HepG2 (cell line): ENCODE data around the gene RNF135.
"Not testable (repeated sequence)": the region's sequence is repeated elsewhere in the genome, so short reads cannot be mapped to it uniquely, and the experiment has no call there.

Experiments
- CREBL2 ChIP-seq: sonication (generic); formaldehyde crosslinking; IDR thresholded peaks from 2 replicates; pipeline ENCODE4 v1.8.1; 2023; ENCODE audit warnings: missing genetic modification reagents, mild to moderate bottlenecking, borderline replicate concordance
- CTCF ChIP-seq: sonication (generic); formaldehyde crosslinking; IDR thresholded peaks from 2 replicates; pipeline ENCODE4 v1.5.0; 2020; ENCODE audit warnings: mild to moderate bottlenecking, missing genetic modification reagents, moderate library complexity
- DPF2 ChIP-seq: sonication (generic); formaldehyde crosslinking; IDR thresholded peaks from 2 replicates; pipeline ENCODE4 v1.4.0; 2020; ENCODE audit warnings: mild to moderate bottlenecking, low read depth, missing genetic modification reagents, borderline replicate concordance
- EP300 ChIP-seq, 3 experiments: sonication (generic) in 1 of 3; formaldehyde crosslinking in 1 of 3; IDR thresholded peaks; 2 replicates each; pipeline versions ENCODE4 v1.5.1 to v1.6.1; 2011 to 2020; ENCODE audit warnings: low read depth in 2 of 3, low read length in 2 of 3, borderline replicate concordance in 1 of 3, improper control_type of control experiment in 1 of 3, mild to moderate bottlenecking in 1 of 3, missing genetic modification reagents in 1 of 3, moderate library complexity in 1 of 3
- HOXA7 ChIP-seq: sonication (generic); formaldehyde crosslinking; IDR thresholded peaks from 2 replicates; pipeline ENCODE4 v1.8.1; 2022; ENCODE audit warnings: mild to moderate bottlenecking, missing genetic modification reagents, moderate library complexity
- JUN ChIP-seq: sonication (generic); formaldehyde crosslinking; IDR thresholded peaks from 2 replicates; pipeline ENCODE4 v1.4.0; 2020; ENCODE audit warnings: mild to moderate bottlenecking, missing genetic modification reagents
- KMT2A ChIP-seq: sonication (generic); formaldehyde crosslinking; IDR thresholded peaks from 2 replicates; pipeline ENCODE4 v1.4.0; 2020; ENCODE audit warnings: missing genetic modification reagents
- MAX ChIP-seq: IDR thresholded peaks from 2 replicates; pipeline ENCODE4 v1.6.1; 2012; ENCODE audit warnings: inconsistent platforms
- NFIC ChIP-seq: IDR thresholded peaks from 2 replicates; pipeline ENCODE4 v1.6.1; 2012; ENCODE audit warnings: mild to moderate bottlenecking, low read length, inconsistent platforms
- U2AF2 ChIP-seq: fragments of 200-400 bp; formaldehyde crosslinking; IDR thresholded peaks from 2 replicates; pipeline ENCODE4 v1.6.1; 2017; ENCODE audit warnings: low read depth, mild to moderate bottlenecking, low read length
- ZNF10 ChIP-seq: sonication (generic); formaldehyde crosslinking; IDR thresholded peaks from 2 replicates; pipeline ENCODE4 v1.4.0; 2020; ENCODE audit warnings: mild to moderate bottlenecking, low read depth, missing genetic modification reagents, borderline replicate concordance
- TF ChIP-seq, protein P1 (sequence below): sonication (generic); formaldehyde crosslinking; IDR thresholded peaks from 2 replicates; pipeline ENCODE4 v1.4.0; 2020; ENCODE audit warnings: missing genetic modification reagents, borderline replicate concordance
- TF ChIP-seq, protein P2 (sequence below): sonication (generic); formaldehyde crosslinking; IDR thresholded peaks from 2 replicates; pipeline ENCODE4 v1.9.0; 2021; ENCODE audit warnings: missing genetic modification reagents, mild to moderate bottlenecking, borderline replicate concordance
- TF ChIP-seq, protein P3 (sequence below): sonication (generic); formaldehyde crosslinking; conservative IDR thresholded peaks from 2 replicates; pipeline ENCODE4 v1.4.0; 2020; ENCODE audit warnings: missing genetic modification reagents

DNA sequence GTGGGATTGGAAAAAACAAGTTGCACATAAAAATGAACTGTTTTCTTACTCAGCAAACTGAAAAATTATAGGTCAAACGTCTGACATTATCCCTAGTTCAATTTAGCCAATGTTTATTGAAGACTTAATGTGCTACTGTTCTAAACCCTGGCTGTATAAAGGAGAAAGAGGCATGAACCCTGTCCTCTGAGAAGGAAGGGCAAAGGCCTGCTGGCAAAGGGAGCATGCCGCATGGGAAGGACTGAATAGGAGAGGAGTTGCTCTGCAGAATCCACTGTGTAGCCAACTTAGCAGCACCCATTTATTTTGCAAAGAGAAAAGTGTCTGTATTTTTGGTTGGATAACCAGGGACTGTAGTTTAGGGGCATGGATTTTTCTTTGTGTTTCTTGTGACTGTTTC is 52.3 kb downstream of the RNF135 start:
- TF ChIP-seq, protein P1, sequence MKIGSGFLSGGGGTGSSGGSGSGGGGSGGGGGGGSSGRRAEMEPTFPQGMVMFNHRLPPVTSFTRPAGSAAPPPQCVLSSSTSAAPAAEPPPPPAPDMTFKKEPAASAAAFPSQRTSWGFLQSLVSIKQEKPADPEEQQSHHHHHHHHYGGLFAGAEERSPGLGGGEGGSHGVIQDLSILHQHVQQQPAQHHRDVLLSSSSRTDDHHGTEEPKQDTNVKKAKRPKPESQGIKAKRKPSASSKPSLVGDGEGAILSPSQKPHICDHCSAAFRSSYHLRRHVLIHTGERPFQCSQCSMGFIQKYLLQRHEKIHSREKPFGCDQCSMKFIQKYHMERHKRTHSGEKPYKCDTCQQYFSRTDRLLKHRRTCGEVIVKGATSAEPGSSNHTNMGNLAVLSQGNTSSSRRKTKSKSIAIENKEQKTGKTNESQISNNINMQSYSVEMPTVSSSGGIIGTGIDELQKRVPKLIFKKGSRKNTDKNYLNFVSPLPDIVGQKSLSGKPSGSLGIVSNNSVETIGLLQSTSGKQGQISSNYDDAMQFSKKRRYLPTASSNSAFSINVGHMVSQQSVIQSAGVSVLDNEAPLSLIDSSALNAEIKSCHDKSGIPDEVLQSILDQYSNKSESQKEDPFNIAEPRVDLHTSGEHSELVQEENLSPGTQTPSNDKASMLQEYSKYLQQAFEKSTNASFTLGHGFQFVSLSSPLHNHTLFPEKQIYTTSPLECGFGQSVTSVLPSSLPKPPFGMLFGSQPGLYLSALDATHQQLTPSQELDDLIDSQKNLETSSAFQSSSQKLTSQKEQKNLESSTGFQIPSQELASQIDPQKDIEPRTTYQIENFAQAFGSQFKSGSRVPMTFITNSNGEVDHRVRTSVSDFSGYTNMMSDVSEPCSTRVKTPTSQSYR (CRISPR knock-in tag) = not testable (repeated sequence)
- TF ChIP-seq U2AF2; CREBL2 (CRISPR knock-in tag); HOXA7 (CRISPR knock-in tag); JUN; ZNF10 (CRISPR knock-in tag); NFIC; CTCF; EP300 (IDR thresholded peaks at IDR 0.05; ENCODE audit: low read depth in 2 of 2, low read length in 2 of 2); EP300 (CRISPR knock-in tag; IDR thresholded peaks at IDR 0.05; ENCODE audit: borderline replicate concordance); DPF2; KMT2A (CRISPR knock-in tag); MAX: not testable (repeated sequence)
- TF ChIP-seq, protein P2, sequence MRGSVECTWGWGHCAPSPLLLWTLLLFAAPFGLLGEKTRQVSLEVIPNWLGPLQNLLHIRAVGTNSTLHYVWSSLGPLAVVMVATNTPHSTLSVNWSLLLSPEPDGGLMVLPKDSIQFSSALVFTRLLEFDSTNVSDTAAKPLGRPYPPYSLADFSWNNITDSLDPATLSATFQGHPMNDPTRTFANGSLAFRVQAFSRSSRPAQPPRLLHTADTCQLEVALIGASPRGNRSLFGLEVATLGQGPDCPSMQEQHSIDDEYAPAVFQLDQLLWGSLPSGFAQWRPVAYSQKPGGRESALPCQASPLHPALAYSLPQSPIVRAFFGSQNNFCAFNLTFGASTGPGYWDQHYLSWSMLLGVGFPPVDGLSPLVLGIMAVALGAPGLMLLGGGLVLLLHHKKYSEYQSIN (CRISPR knock-in tag) = not testable (repeated sequence)
- TF ChIP-seq, protein P3, sequence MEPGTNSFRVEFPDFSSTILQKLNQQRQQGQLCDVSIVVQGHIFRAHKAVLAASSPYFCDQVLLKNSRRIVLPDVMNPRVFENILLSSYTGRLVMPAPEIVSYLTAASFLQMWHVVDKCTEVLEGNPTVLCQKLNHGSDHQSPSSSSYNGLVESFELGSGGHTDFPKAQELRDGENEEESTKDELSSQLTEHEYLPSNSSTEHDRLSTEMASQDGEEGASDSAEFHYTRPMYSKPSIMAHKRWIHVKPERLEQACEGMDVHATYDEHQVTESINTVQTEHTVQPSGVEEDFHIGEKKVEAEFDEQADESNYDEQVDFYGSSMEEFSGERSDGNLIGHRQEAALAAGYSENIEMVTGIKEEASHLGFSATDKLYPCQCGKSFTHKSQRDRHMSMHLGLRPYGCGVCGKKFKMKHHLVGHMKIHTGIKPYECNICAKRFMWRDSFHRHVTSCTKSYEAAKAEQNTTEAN = not testable (repeated sequence)
